Keratinocyte (primary cell): ENCODE measurements around the gene CPTP. TPM values are rescaled to one million over a fixed set of nuclear protein-coding genes. Genes with fewer than 3 reads are reported as not detected.

Experiments used
- DNase-seq: peaks from one replicate; pipeline ENCODE4 v3.0.0-alpha.2; 2011; ENCODE audit warnings: low read depth, missing footprints, low spot score
- FAIRE-seq: peaks from 2 replicates; lab custom pipeline; 2011; peaks lifted over from hg19 to GRCh38; lab: Jason Lieb, UNC
- H2AFZ ChIP-seq: 2 replicates; pipeline ENCODE4 v1.6.0; 2012; ENCODE audit warnings: low read length, control low read depth, inconsistent platforms; ENCODE audit not compliant: control insufficient read depth
- H3K27ac ChIP-seq: 2 replicates; pipeline ENCODE4 v1.5.1; 2011; ENCODE audit warnings: low read length; ENCODE audit not compliant: control insufficient read depth, insufficient read depth
- H3K27me3 ChIP-seq: 3 replicates; pipeline ENCODE4 v1.6.0; 2011; ENCODE audit warnings: low read length; ENCODE audit not compliant: control insufficient read depth, insufficient read depth; ENCODE audit errors: extremely low read depth
- H3K36me3 ChIP-seq, 2 experiments: 2 replicates in 1 of 2; 3 replicates in 1 of 2; pipeline ENCODE4 v1.5.1; 2011; ENCODE audit warnings: low read length in 2 of 2, mild to moderate bottlenecking in 1 of 2; ENCODE audit not compliant: control insufficient read depth in 2 of 2, insufficient read depth in 2 of 2; ENCODE audit errors: extremely low read depth in 1 of 2
- H3K4me1 ChIP-seq: 3 replicates; pipeline ENCODE4 v1.5.1; 2011; ENCODE audit warnings: low read length; ENCODE audit not compliant: control insufficient read depth, insufficient read depth; ENCODE audit errors: extremely low read depth
- H3K4me2 ChIP-seq: 3 replicates; pipeline ENCODE4 v1.6.0; 2011; ENCODE audit warnings: low read depth, low read length; ENCODE audit not compliant: control insufficient read depth, insufficient read depth; ENCODE audit errors: extremely low read depth
- H3K4me3 ChIP-seq, 3 experiments: fragments of 200-600 bp in 1 of 3; sonication (generic) in 1 of 3; 2 replicates in 2 of 3; 3 replicates in 1 of 3; pipeline ENCODE4 v1.5.1; 2011 to 2016; ENCODE audit warnings: low read length in 3 of 3, mild to moderate bottlenecking in 3 of 3, control low read depth in 2 of 3, inconsistent platforms in 1 of 3, low read depth in 1 of 3, mixed read lengths in 1 of 3, mixed run types in 1 of 3, moderate library complexity in 1 of 3; ENCODE audit not compliant: control insufficient read depth in 2 of 3, insufficient read depth in 2 of 3; ENCODE audit errors: extremely low read depth in 1 of 3
- H3K79me2 ChIP-seq: 2 replicates; pipeline ENCODE4 v1.6.0; 2012; ENCODE audit warnings: low read length; ENCODE audit not compliant: control insufficient read depth, insufficient read depth
- H3K9ac ChIP-seq: 3 replicates; pipeline ENCODE4 v1.6.0; 2011; ENCODE audit warnings: low read length; ENCODE audit not compliant: control insufficient read depth, insufficient read depth; ENCODE audit errors: extremely low read depth
- H3K9me1 ChIP-seq: 3 replicates; pipeline ENCODE4 v1.6.0; 2011; ENCODE audit warnings: low read length; ENCODE audit not compliant: control insufficient read depth, insufficient read depth; ENCODE audit errors: extremely low read depth
- H3K9me3 ChIP-seq: 2 replicates; pipeline ENCODE4 v1.5.1; 2012; ENCODE audit warnings: low read depth, low read length; ENCODE audit not compliant: control insufficient read depth
- H4K20me1 ChIP-seq: 3 replicates; pipeline ENCODE4 v1.6.0; 2011; ENCODE audit warnings: low read length; ENCODE audit not compliant: control insufficient read depth, insufficient read depth; ENCODE audit errors: extremely low read depth
- CTCF ChIP-seq, 3 experiments: IDR thresholded peaks in 1 of 3; conservative IDR thresholded peaks in 1 of 3; optimal IDR thresholded peaks in 1 of 3; 2 replicates in 2 of 3; 3 replicates in 1 of 3; pipeline versions ENCODE3 to v1.5.1; 2011; ENCODE audit warnings: low read length in 3 of 3, mild to moderate bottlenecking in 3 of 3, moderate library complexity in 2 of 3, control low read depth in 1 of 3, inconsistent platforms in 1 of 3; ENCODE audit not compliant: insufficient read depth in 2 of 3; ENCODE audit errors: extremely low read depth in 1 of 3
- EZH2 ChIP-seq: IDR thresholded peaks from one replicate; pipeline ENCODE4 v1.6.1; 2012; ENCODE audit warnings: inconsistent platforms, mild to moderate bottlenecking, low read length, moderate library complexity
- dilution Hi-C: fragments of 300-500 bp; cut with MboI; formaldehyde crosslinking; loops from one replicate; pipeline ENCODE4 v1.7.0; 2020; ENCODE audit warnings: low sequenced_read_pairs; ENCODE audit not compliant: extremely low pct_ligation_motif_present
- polyA plus RNA-seq, 5 experiments: library from polyadenylated mRNA; depleted of rRNA in 3 of 5; stranded (reverse) in 3 of 5; stranded (forward) in 1 of 5; unstranded in 1 of 5; fragments of >200 nt; gene quantifications; 1 replicate in 1 of 5; 2 replicates in 3 of 5; 3 replicates in 1 of 5; pipeline versions ENCODE4 v1.2.1 to v1.2.3, GENCODE V29; 2011 to 2012; ENCODE audit warnings: missing spikeins in 2 of 5, low read depth in 1 of 5, low replicate concordance in 1 of 5

The CPTP gene
- polyA plus RNA-seq, 1 donor (not counting 4 experiments of a cell fraction or from before 2014, with no cell fraction given) = 5.8 TPM

- peak overlapping the region; percentile 31 for H3K27ac ChIP-seq
- no peaks in the 10 kb centered on the region for H3K9me3 ChIP-seq
- no peaks in the 10 kb centered on the region for H4K20me1 ChIP-seq
- peak overlapping the region; percentile 4 to 38 (median 37) for H3K4me3 ChIP-seq
- peak overlapping the region; percentile 71 for H3K4me2 ChIP-seq
- DNase-seq (no peak), FAIRE-seq (peak; percentile 44)
- dilution Hi-C loops = no loop called here
- H3K27me3 ChIP-seq = no peaks in the 10 kb centered on the region
- H2AFZ ChIP-seq = peak overlapping the region; percentile 46
- peaks cover 46% of the 10 kb centered on the region for H3K4me1 ChIP-seq
- H3K9me1 ChIP-seq = no peaks in the 10 kb centered on the region
- H3K36me3 ChIP-seq = peaks cover 0 to 1% of the 10 kb centered on the region in 2 experiments
- TF ChIP-seq EZH2 (no peak), CTCF (optimal IDR thresholded peaks at IDR 0.05 in 1 of 3, IDR thresholded peaks at IDR 0.05 in 1 of 3, conservative IDR thresholded peaks at IDR 0.05 in 1 of 3; ENCODE audit: extremely low read depth in 1 of 3, insufficient read depth in 2 of 3, low read length in 3 of 3) (no peak)
- H3K79me2 ChIP-seq = peaks cover 15% of the 10 kb centered on the region
- peak overlapping the region; percentile 60 for H3K9ac ChIP-seq
Measured at GRCh38 chr1:1302951-1303509, 21.6 kb upstream of the CPTP start.

- H3K36me3 ChIP-seq = peaks cover 0 to 1% of the 10 kb centered on the region in 2 experiments
- H3K27ac ChIP-seq = peak overlapping the region; percentile 91
- peaks cover 15% of the 10 kb centered on the region for H3K79me2 ChIP-seq
- peaks cover 46% of the 10 kb centered on the region for H3K4me1 ChIP-seq
- H2AFZ ChIP-seq = no peak overlapping the region
- dilution Hi-C loops = no loop called here
- FAIRE-seq (no peak), DNase-seq (no peak)
- no peak overlapping the region for H3K4me3 ChIP-seq
- H3K9me1 ChIP-seq = no peaks in the 10 kb centered on the region
- H3K27me3 ChIP-seq = no peaks in the 10 kb centered on the region
- peak overlapping the region; percentile 71 for H3K4me2 ChIP-seq
- no peak for TF ChIP-seq EZH2
- TF ChIP-seq CTCF (optimal IDR thresholded peaks at IDR 0.05 in 1 of 3, IDR thresholded peaks at IDR 0.05 in 1 of 3, conservative IDR thresholded peaks at IDR 0.05 in 1 of 3; ENCODE audit: extremely low read depth in 1 of 3, insufficient read depth in 2 of 3, low read length in 3 of 3) = no peak
- H3K9ac ChIP-seq = peak overlapping the region; percentile 68
- no peaks in the 10 kb centered on the region for H4K20me1 ChIP-seq
- H3K9me3 ChIP-seq = no peaks in the 10 kb centered on the region
Measured at GRCh38 chr1:1303736-1304135, 20.9 kb upstream of the CPTP start.
